Ureter (tissue), 1 donor: Measurements from ENCODE around the gene PPFIBP1. TPM values are rescaled to one million over a fixed set of nuclear protein-coding genes. Genes with fewer than 3 reads are reported as not detected.
"Not testable (repeated sequence)": the region's sequence is repeated elsewhere in the genome, so short reads cannot be mapped to it uniquely, and the experiment has no call there.

Source experiments
- DNase-seq: peaks from one replicate; pipeline ENCODE4 v3.0.0-alpha.2; 2020; ENCODE audit warnings: low spot score
- total RNA-seq: library from RNA; stranded (reverse); gene quantifications from one replicate; pipeline ENCODE4 v1.2.4, GENCODE V29; 2023
- donor health status: DM: yes; HTN: yes; CAD: no.

The PPFIBP1 gene
- total RNA-seq, 1 donor from 2014 or later: 120 TPM

DNA sequence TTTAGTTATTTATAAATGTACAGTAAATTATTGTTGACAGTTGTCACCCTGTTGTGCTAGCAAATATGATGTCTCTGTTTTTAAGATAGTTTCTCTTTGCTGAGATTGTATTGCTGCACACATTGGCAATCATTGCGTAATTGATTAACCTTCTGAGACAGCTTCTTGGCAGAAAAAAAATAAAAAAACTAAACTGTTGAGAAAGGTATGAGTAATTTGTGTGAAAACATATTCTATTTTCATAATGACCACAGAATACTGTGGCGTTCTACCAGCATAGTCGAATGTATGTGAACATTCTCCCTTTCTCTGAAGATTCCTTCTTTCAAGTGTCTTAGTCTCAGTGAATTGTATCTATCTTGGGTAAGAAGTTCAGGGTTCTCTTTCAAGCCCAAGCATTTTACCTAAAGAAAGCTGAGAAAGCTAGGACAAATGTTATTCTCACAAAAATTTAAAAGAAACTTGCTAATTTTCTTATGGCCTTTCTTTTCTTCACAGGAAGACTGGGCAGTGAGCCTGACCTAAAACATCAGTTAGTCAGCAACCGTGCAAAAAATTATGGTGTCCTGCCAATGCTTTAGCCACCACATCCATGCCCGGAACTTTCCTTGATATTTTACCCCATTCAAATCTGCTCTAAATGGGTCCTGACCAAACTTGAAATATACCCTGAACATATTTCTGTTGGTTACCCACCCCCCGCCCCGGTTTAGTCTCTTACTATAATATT is 103.3 kb downstream of the PPFIBP1 start:
- no peak for DNase-seq

DNA sequence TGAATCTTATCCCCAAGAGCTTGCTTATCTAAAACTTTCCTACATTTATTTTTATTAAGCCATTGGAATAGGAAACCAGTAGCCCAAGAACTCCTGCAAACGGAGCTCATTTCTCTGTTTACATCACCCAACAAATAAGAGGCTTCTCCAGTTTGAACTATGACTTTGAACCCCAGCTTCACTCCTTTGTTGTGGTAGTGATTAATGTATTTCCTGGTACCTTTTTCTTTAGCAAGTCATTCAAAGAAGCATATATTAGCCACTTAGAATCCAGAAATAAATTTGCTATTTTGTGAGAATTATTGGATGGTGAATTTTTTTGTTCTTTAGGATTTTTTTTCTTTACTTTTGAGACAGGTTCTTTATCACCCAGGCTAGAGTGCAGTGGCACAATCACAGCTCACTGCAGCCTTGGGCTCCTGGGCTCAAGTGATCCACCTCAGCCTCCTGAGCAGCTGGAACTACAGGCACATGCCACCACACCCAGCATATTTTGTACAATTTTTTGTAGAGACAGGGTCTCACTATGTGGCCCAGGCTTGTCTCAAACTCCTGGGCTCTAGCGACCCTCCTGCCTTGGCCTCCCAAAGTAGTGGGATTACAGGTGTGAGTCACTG is 104.0 kb downstream of the PPFIBP1 start:
- DNase-seq: not testable (repeated sequence)

DNA sequence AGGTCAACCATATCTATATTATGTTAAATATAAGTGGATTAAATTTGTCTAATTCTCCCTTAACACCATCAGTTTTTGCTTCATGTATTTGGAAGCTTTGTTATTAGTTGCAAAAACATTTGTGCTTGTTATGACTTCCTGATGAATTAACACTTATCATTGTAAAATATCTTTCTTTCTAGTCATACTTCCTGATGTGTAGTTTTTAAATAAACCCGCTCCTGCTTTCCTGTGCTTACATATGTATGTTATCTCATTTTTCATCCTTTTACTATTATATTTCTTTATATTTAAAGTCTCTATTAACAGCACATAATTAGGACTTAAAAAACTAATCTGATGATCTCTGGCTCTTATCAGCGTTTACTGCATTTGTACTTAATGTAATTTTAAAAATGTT is 106.2 kb downstream of the PPFIBP1 start:
- not testable (repeated sequence) for DNase-seq

DNA sequence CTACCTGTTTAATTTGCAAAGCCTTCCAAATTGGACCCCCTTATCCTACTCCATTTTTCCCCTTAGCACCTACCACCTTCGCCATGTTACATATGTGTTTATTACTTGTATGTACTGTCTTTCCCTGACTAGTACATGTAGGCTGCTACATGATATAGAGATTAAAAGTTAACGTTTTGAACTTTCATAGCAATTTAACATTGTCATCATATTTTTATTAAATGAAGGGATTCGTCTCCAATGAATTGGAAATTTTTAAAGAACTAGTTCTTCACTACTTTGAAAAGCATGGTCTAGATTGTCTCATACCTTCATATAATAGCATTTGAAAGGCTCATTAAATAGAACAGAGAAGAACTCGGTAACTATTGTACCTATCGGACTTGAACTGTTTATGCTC is 107.4 kb downstream of the PPFIBP1 start:
- no peak for DNase-seq

DNA sequence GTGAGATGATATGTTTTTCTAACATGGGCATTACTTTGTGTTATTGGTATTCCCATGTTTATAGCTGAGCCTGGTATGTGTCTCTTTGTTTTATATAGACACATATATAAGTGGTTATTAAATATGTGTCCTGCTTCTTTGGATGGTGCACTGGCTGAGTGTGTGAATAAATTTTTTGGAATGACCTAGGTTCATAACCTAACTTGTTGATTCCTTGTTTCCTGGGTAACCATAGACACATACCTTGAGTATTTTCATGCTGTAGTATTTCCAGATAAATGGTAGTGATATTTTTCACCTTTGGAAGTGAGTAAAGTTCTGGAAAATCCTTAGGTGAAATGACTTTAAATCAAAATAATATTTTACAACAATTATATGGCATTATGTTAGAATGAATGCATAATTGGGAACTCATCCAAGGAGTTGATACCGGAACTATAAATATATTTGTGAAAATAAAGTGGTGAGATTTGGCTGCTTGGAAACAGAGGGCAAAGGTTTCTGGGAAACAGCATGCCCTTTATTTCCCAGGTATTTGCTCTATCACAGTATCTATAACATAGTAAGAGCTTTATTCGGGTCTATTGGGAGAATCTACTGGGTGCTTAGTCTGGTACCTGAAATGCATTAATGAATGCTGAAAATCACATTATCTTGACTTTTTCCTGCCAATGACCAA is 107.9 kb downstream of the PPFIBP1 start:
- no peak for DNase-seq

DNA sequence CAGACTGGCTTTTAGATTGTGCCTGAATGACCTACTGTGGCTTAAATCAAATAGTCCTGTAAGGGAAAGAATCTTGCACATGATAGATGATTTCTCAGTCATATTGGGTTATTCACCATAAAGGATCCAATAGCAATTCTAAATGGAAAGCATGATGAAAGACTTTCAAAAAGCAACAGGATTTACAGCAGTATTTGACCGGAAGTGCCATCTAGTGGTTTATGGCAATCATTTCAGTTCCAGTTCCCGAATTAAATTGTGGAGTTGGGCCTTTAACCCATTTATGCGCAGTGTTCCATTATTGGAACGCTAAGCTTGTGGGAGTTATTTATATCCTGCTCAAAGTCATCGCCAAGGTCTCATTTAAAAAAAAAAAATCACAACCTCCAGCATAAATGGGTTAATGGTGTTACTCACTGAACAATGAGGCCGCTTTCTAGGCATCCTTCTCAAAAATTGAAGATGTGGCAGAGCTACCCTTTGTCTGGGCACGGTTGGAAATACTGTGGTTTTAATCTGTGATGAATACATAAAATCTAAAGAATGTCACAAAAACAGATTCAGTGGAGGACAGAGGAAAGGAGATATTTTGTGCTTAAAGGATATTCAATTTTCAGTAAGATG is 111.5 kb downstream of the PPFIBP1 start:
- no peak for DNase-seq

DNA sequence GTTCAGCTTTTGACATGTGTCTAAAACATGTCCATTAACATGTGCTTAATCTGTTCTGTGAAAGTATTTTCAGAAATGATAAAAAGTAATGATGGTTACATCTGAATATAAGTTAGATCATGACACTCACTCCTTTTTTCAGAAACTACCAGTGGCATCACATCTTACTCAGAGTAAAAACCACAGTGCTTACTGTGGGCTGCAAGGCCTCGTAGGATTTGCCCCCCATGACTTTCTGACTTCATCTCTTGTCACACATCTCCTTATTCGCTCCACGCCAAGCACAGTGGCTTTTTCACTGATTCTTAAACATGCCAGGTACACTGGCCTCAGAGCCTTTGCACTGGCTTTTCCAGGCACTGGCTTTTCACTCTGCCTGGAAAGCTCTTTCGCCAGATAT is 112.6 kb downstream of the PPFIBP1 start:
- not testable (repeated sequence) for DNase-seq

DNA sequence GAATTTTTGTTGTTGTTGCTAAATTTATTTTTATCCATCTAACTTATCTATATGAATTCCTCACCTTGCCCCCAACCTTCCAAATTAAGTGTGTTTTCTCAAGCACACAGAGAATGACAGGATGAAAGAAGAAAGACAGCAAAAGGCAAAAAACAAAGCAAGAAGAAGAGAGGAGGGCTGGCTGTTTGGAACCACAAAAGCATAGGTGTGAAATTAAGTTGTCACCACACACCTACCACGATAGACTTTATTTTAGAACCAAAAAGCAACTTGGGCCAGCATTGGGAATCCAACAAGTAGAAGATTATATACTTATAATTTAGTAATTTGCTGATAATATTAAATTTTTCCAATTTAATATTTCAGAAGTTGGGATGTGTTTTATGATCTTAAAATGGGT is 113.5 kb downstream of the PPFIBP1 start:
- DNase-seq: no peak

DNA sequence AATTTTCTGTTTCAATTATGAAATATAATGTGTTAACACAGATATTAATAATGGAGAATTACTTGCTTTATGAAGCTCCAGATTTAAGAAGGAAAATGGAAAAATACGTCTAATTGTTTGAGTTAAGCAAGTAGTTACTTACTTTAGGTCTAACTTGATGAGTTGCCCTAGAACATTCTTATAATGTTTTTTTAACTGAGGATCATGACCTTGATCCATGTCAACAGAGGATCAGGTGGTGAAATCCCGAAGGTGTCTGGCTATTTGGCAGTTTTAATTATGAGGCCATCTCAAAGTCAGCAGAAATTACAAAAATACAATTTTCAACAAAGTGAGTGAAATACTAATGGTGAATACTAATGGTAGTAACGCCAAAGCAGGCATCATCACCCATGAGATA is 115.3 kb downstream of the PPFIBP1 start:
- no peak for DNase-seq

DNA sequence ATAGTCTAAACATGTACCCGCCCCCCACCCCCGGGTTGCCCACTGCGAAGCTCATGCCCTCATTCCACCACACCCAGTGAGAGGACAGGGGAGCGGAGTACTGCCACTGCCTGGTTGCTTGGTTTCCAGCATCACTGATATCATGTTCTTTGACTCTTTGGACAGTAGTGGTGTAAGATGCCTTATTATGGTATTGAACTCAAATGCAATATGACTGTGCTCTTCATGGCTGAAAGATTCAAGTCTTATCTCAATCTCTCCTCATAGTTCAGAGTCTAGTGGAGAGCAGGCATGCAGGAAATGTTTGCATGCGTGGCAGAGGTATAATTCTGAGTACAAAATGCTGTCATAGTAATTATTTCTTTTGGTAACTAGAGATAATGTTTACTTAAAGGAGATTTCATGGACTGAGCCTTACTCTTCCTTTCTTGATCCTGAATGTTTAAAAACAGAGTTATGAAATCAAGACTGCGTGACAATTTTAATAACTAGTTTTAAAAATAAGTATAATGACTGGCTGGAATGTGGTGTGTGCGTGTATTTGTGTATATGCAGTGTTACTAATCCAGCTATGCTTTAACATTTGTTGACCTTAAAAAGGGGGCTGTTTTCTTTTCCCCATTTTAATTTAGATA is 116.7 kb downstream of the PPFIBP1 start:
- DNase-seq: not testable (repeated sequence)

DNA sequence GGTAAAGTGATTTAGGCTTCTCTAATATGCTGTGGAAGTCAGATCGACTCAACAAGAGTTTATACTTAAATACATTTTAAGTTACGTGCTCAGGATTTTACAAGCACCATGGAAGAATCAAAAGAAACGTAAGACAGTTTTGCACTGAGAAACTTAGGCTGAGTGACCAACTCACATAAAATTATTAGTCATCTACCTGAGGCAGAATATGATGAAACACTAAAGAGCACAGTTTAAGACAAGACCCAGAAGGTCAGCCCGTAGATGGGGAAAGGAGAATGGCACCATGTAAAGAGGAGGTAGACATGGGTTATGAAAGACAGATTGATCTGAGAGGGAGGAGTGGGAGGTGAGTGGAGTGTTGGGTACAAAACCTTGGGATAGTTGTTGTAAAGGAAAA is 118.4 kb downstream of the PPFIBP1 start:
- DNase-seq: not testable (repeated sequence)

DNA sequence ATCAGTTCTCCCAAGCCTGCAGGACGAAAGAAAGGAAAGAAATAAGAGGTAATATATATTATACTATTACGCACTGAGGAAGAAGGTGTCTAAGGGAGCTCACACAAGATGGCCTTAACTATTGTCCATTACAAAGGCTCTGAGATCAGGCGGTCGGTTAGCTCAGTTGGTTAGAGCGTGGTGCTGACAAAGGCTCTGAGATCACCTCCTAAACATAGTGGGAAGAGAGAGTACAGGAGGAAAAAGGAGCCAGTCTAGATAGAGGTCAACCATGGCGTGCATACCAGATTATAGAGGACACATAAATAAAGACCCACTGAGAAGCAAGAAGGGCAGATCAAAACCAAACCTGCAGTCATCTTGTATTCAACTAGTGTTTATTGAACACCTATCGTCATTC is 118.9 kb downstream of the PPFIBP1 start:
- not testable (repeated sequence) for DNase-seq

DNA sequence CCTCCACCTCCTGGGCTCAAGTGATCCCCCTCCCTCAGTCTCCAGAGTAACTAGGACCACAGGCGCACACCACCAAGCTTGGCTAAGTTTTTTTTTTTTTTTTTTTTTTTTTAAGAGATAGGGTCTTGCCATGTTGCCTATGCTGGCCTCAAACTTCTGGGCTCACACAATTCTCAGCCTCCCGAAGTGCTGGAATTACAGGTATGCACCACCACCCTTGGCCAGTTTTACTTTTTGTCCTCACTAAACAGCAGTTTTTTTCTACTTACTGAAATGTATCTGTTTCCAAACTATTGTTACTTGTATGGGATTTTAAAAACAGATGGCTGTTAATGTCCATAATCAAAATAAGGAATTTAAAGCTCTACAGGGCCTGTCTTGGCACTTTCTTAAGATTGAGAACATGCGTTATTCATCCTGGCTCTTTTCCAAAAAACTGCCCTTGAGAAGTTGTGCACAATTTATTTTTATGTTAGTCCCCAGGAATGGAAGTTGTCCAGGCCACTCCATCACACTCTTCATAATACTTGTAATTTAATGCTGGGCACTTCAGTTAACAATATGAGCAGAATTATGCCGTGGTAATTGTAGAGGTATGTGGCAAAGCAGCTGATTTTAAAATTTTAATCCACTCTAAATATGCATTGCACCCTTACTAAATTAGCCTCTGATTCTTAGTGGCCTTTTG is 120.3 kb downstream of the PPFIBP1 start:
- DNase-seq: no peak

DNA sequence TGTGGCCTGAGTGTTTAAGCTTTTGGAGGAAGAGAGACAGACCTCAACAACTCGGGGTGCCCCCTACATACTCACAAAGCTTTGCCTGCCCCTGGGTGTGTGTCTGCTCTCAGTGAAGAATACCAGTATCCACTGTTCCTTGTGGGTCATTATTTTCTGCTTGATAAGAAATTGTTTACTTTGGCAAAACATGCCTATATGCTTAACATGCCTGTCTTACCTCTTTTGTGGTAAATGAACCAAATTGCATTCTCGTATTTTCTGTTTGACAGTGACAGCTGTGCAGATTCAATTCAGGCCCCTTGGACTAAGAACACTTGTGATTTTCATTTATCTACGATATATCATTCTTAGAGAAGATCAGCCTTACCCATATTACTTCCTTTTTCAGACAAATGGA is 121.7 kb downstream of the PPFIBP1 start:
- no peak for DNase-seq

DNA sequence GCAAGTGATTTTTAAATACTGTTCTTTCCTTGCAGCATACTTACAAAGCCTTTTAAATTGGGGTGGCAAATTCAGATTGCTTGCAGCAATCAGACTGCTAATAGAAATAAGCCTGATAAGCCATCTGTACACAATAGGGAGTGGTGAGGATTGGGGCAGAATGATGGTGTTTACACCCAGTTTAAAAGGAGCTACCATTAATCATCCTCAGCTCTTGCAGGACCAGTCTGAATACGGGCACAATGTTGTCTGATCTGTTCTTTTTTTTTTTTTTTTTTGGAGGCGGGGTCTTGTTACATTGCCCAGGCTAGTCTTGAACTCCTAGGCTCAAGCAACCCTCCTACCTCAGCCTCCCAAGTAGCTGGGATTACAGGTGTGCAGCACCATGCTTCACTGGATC is 122.1 kb downstream of the PPFIBP1 start:
- no peak for DNase-seq

DNA sequence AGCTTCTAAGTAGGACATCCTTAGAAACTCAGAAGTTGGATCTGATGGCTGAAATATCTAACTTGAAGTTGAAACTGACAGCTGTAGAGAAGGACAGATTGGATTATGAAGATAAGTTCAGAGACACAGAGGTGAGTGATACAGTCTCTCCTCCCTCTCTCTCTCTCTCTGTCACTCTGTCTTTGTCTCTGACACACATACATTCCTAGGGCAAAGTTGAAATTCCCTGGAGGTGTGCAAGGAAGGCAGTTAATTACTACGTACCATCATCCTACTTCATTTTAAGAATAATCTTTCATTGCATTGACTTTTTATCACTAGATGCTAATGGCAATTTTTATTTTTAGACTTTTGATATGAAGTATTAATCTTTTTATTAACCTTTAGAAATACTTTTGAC is 126.0 kb downstream of the PPFIBP1 start:
- DNase-seq: no peak

DNA sequence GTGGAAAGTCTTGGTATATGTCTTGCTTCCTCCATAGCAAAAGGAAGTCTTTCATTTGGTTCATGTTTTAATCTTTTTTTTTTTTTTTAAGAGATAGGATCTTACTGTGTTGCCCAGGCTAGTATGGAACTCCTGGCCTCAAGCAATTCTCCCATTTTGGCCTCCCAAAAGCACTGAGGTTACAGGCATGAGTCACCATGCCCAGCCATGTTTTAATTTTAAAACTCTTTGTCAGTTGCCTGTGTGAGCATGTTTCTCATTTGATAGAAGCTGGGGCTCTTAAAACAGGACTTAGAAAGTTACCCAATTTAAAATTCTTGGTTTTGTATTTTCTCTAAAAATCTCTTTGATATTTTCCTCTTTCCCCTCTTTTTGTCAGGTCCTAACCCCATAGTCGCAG is 127.2 kb downstream of the PPFIBP1 start:
- no peak for DNase-seq

DNA sequence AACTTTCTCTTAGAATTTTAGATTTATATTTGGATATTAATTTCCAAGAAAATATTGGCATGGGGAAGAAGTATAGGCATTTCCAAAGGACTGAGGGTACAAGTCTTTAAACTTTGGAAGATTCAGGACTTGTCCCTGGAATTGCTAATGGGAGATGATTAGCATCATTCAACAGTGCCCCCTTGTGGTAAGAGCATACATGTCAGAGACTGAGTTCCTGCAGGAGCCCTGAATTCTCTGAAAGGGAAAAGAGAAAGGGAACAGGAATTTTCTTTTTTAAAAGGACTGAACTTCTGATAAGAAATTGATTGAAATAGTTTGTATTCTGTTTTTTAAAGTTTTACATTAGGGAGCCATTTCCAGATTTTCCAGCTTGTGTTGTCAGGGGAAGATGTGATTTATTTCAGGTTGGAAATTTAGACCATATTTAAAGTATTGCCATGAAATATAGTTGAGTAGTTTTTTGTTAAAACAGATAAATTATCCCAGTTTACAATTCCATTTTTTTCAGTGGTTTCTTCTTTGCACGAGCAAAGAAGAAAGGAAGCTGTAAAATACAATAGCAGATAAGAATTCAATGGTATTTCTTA is 128.3 kb downstream of the PPFIBP1 start:
- peak; percentile 68 for DNase-seq

DNA sequence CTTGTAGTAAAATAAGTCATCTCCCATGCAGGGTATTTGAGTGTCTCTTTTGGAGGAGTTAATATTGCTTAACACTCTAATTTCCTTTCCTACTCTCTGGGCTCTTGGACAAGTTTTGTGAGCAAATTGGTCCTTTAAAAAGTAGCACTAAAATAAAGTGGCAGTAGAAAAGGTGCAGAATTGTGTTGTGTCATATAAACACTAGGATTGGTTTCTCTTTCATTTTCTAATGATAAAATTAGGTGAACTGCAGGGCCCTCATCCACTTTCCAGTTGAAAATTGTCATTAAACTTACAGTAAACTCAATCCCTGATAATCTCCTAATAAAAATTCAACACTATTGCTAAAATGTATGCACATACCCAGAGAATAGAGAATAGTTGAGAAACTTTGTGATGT is 129.7 kb downstream of the PPFIBP1 start:
- no peak for DNase-seq

DNA sequence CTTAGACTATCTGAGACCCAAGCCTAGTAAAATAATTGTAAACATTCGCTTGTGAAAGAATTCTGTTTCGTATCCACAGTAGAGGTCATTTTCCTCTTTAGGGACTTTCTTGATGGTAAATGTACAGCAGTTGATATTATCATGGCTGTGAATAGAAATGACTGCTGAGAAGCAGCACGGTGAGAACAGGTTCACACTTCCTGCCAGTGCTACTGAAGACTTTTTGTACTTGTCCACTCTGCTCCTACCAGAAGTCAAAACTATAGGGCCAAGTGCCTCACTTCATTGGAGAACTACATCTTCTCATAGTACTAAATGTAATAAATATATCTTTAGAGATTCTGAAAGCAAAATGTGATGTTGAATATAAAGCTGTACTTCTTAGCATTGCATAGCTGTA is 131.5 kb downstream of the PPFIBP1 start:
- not testable (repeated sequence) for DNase-seq

DNA sequence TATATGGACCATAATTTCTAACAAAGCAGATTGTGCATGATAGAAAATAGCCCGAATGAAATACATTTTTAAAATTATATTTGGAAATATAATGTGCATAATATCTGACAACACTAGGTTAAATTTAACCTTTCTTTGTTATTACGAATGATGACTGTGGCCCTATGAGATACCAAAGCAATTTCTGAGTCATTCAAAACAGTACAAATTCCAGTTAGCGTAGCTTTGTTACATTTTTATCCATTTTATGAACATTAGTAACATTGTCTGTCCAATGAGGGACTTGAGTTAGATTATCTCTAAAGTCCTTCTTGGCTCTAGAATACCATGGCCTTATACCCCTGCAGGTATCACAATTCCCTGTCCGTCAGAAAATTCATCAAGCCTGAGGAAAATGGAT is 133.3 kb downstream of the PPFIBP1 start:
- no peak for DNase-seq
